ENCODE data around the gene SDC4.

Gene SDC4

DNA sequence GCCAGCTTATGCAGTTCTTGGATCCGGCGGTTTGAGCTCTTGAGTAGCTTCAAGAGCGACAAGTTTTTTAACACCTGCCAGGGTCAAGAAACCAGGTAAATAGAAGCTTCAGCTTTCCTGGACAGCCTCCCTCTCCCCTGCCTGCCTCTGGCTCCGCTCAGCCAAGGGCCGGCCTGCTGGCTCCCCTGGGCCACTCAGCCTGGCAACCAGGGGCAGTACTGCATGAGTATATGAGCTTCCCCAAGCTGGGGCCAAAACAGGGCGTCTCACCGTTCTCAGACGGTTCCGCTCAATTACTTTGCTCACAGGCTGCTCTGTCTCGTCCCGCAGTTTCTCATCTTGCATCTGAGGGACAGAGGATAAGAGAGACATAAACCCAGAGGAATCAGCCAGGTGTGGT, 29.0 kb upstream of the SDC4 start:
- H3K36me3 ChIP-seq: peaks cover 0 to 10% (median 0%) of the 10 kb centered on the region in 11 experiments; a peak in 1 of 22 replicates

DNA sequence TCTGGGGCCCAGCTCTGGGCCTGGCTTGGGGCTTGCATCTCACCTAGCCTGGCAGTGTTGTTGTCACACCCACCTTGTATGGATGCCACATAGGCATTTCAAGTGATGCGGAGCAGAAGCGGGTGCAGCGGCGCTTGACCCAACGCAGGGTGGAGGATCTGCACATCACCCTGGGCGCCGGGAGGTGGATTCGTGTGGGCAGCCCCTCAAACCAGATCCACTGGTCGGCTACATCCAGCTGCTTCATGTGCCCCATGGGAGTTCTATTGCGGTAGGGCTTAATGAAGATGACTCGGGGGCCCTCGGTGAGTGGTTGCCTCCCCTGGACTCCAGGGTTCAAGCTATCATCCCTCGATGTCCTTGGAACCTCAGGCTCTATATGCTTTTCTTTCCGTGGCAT, 26.7 kb upstream of the SDC4 start:
- H3K9ac ChIP-seq: no peak overlapping the region
- H3K27ac ChIP-seq: no peak overlapping the region
- H3K9me3 ChIP-seq (replicated peaks in 1 of 11): no peaks in the 10 kb centered on the region
- H3K4me2 ChIP-seq: peak overlapping the region in 8 of 11 experiments; percentile 31 to 85 (median 70); a peak in 16 of 22 replicates
- peaks cover 0 to 42% (median 11%) of the 10 kb centered on the region in 11 experiments; a peak in 11 of 22 replicates for H4K20me1 ChIP-seq
- peaks cover 0 to 24% (median 8%) of the 10 kb centered on the region in 11 experiments; a peak in 10 of 22 replicates for H3K27me3 ChIP-seq
- TF ChIP-seq Cebpa-rat (IDR thresholded peaks at IDR 0.05): no peak
- peaks cover 6 to 54% (median 35%) of the 10 kb centered on the region in 10 experiments for H3K4me1 ChIP-seq
- H3K4me3 ChIP-seq: no peak overlapping the region
- peaks cover 0 to 28% (median 8%) of the 10 kb centered on the region in 11 experiments; a peak in 6 of 22 replicates for H3K36me3 ChIP-seq

More for the DNA sequence above, 29.0 kb upstream of the SDC4 start:
- TF ChIP-seq Cebpa-rat (IDR thresholded peaks at IDR 0.05): no peak
- H3K9me3 ChIP-seq (replicated peaks in 1 of 11): no peaks in the 10 kb centered on the region
- H3K27ac ChIP-seq: no peak overlapping the region
- no peak overlapping the region for H3K9ac ChIP-seq
- H3K27me3 ChIP-seq: peaks cover 0 to 10% (median 0%) of the 10 kb centered on the region in 11 experiments; a peak in 3 of 22 replicates
- peaks cover 5 to 44% (median 25%) of the 10 kb centered on the region in 10 experiments; a peak in 18 of 20 replicates for H3K4me1 ChIP-seq
- no peak overlapping the region for H3K4me2 ChIP-seq
- H4K20me1 ChIP-seq: peaks cover 0 to 24% (median 11%) of the 10 kb centered on the region in 11 experiments; a peak in 11 of 22 replicates
- H3K4me3 ChIP-seq: no peak overlapping the region

DNA sequence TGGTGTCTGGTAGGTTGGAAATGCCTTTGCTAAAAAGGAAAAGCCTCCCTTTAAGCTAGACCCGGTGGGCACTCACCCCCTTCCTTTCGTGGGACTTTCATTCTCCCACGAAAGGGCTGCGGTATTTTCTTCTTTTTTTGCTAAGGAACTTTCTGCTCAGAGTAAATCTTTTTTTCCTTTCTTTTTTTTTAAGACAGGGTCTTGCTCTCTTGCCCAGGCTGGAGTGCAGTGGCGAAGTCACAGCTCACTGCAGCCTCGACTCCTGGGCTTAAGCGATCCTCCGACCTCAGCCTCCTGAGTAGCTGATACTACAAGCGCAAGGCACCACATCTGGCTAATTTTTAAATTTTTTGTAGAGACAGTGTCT, 25.9 kb upstream of the SDC4 start:
- TF ChIP-seq Cebpa-rat (IDR thresholded peaks at IDR 0.05): no peak
- Histone ChIP-seq H3K36me3 (peaks cover 0 to 28% (median 8%) of the 10 kb centered on the region in 11 experiments; a peak in 6 of 22 replicates), H3K9ac (no peak overlapping the region), H3K27ac (no peak overlapping the region), H3K9me3 (replicated peaks in 1 of 11) (no peaks in the 10 kb centered on the region), H3K4me2 (peak overlapping the region; percentile 55 to 85 (median 76); a peak in 19 of 22 replicates), H3K27me3 (peaks cover 0 to 24% (median 8%) of the 10 kb centered on the region in 11 experiments; a peak in 10 of 22 replicates), H4K20me1 (peaks cover 0 to 51% (median 11%) of the 10 kb centered on the region in 11 experiments; a peak in 12 of 22 replicates), H3K4me3 (0 out of 20 replicates have a peak overlapping the region, but pooled peaks of 2 of the 10 experiments have one; percentile 34 to 42), H3K4me1 (peaks cover 15 to 63% (median 43%) of the 10 kb centered on the region in 10 experiments)

DNA sequence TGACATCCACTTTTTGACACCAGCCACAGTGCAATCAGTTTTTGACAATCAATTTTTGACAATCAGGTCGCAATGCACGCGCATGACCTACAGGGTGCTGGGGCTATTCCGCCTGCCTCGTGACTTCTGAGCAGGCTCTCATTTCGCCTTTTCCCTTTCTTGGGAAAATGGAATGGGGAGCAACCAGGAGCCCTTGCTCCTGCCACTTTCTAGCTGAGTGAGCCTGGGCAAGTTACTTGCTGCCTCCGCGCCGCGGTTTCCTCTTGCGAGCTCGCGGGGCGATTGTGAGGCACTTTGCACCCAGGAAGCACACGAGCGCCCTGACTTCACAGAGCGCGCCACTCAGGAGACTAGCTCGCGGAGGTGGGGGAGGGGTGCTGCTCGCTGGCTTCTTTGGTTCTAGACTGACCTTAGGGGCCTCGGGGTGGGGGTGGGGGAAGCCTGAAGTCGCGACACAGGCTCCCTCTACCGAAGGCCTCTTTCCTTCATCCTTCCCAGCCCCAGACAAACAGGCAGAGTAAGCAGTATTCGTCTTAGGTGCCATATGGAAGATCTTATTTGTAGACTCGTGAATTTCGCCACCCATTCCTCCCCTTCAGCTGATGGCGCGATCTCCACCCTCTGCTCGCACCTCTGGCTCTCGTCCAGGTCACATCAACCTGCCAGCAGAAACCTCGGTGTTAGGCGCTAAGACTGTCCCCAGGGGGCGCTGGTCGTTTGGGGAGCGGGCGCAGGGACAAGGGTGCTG, 25.3 kb upstream of the SDC4 start:
- Histone ChIP-seq H3K27me3 (peaks cover 0 to 24% (median 8%) of the 10 kb centered on the region in 11 experiments; a peak in 10 of 22 replicates), H3K9me3 (replicated peaks in 1 of 11) (no peaks in the 10 kb centered on the region), H3K9ac (peak overlapping the region in 3 of 11 experiments; percentile 2 to 51 (median 23); a peak in 2 of 22 replicates), H3K27ac (peak overlapping the region in 2 of 11 experiments; percentile 1 to 39; a peak in 2 of 22 replicates), H3K4me2 (peak overlapping the region; percentile 55 to 85 (median 76)), H4K20me1 (peaks cover 0 to 56% (median 11%) of the 10 kb centered on the region in 11 experiments; a peak in 13 of 22 replicates), H3K36me3 (peaks cover 0 to 28% (median 8%) of the 10 kb centered on the region in 11 experiments; a peak in 6 of 22 replicates), H3K4me1 (peaks cover 20 to 68% (median 49%) of the 10 kb centered on the region in 10 experiments), H3K4me3 (peak overlapping the region in 4 of 10 experiments; percentile 31 to 50 (median 38); a peak in 6 of 20 replicates)
- no peak for TF ChIP-seq Cebpa-rat (IDR thresholded peaks at IDR 0.05)

GRCh38 chr20:45372646-45373352, 24.6 kb upstream of the SDC4 start:
- H3K4me2 ChIP-seq: peak overlapping the region; percentile 55 to 85 (median 76)
- H3K9me3 ChIP-seq (replicated peaks in 1 of 11): no peaks in the 10 kb centered on the region
- H3K9ac ChIP-seq: peak overlapping the region in 1 of 11 experiments; percentile 51; a peak in 1 of 22 replicates
- H3K36me3 ChIP-seq: peaks cover 0 to 28% (median 8%) of the 10 kb centered on the region in 11 experiments; a peak in 6 of 22 replicates
- peaks cover 27 to 67% (median 54%) of the 10 kb centered on the region in 10 experiments for H3K4me1 ChIP-seq
- peaks cover 2 to 63% (median 12%) of the 10 kb centered on the region in 11 experiments; a peak in 16 of 22 replicates for H4K20me1 ChIP-seq
- no peak overlapping the region; a peak in 1 of 20 replicates for H3K4me3 ChIP-seq
- TF ChIP-seq Cebpa-rat (IDR thresholded peaks at IDR 0.05): no peak
- peaks cover 0 to 24% (median 8%) of the 10 kb centered on the region in 11 experiments; a peak in 10 of 22 replicates for H3K27me3 ChIP-seq
- peak overlapping the region in 2 of 11 experiments; percentile 1 to 39; a peak in 1 of 22 replicates for H3K27ac ChIP-seq

GRCh38 chr20:45372241-45372640, 24.0 kb upstream of the SDC4 start:
- peak overlapping the region in 1 of 11 experiments; percentile 13; a peak in 1 of 22 replicates for H3K4me2 ChIP-seq
- H4K20me1 ChIP-seq: peaks cover 4 to 69% (median 18%) of the 10 kb centered on the region in 11 experiments; a peak in 16 of 22 replicates
- TF ChIP-seq Cebpa-rat (IDR thresholded peaks at IDR 0.05): no peak
- no peak overlapping the region for H3K4me3 ChIP-seq
- no peak overlapping the region for H3K9ac ChIP-seq
- H3K36me3 ChIP-seq: peaks cover 1 to 31% (median 10%) of the 10 kb centered on the region in 11 experiments; a peak in 15 of 22 replicates
- H3K27ac ChIP-seq: no peak overlapping the region
- H3K4me1 ChIP-seq: peaks cover 33 to 67% (median 59%) of the 10 kb centered on the region in 10 experiments
- H3K9me3 ChIP-seq (replicated peaks in 1 of 11): no peaks in the 10 kb centered on the region
- peaks cover 0 to 24% (median 8%) of the 10 kb centered on the region in 11 experiments; a peak in 10 of 22 replicates for H3K27me3 ChIP-seq

DNA sequence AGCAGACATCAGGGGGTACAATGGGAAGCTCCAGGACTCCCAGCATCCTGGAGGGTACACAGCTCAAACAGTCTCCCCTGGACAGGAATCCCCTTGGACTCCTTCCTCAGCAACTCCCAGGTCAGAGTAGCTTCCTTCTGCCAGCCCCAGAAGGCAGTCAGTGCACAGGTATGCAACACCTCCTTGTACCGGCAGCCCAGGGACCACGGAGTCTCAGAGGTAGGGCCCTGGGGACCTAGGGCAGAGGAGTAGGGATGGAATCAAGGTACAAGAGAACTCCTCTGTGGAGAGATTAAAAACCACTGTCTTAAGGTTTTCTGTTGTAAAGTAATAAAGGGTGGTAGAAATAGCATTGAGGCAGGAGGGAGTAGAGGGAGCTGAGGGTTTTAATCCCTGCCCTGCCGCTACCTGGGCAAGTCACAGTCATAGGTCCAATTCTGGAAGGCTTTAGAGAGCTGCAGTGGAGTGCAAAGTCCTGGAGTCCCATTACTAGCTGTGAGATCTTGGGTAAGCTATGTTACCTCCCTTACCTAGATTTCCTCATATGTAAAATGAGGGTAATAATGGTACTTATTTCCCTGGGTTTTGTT, 22.4 kb upstream of the SDC4 start:
- H3K4me2 ChIP-seq: peak overlapping the region in 10 of 11 experiments; percentile 2 to 97 (median 94); a peak in 18 of 22 replicates
- H3K9ac ChIP-seq: 0 out of 22 replicates have a peak overlapping the region, but pooled peaks of 1 of the 11 experiments have one; percentile 1
- peaks cover 4 to 85% (median 20%) of the 10 kb centered on the region in 11 experiments; a peak in 17 of 22 replicates for H4K20me1 ChIP-seq
- peaks cover 48 to 80% (median 75%) of the 10 kb centered on the region in 10 experiments for H3K4me1 ChIP-seq
- TF ChIP-seq Cebpa-rat (IDR thresholded peaks at IDR 0.05): no peak
- H3K36me3 ChIP-seq: peaks cover 17 to 47% (median 26%) of the 10 kb centered on the region in 11 experiments
- H3K27me3 ChIP-seq: peaks cover 0 to 24% (median 8%) of the 10 kb centered on the region in 11 experiments; a peak in 10 of 22 replicates
- no peaks in the 10 kb centered on the region for H3K9me3 ChIP-seq (replicated peaks in 1 of 11)
- H3K4me3 ChIP-seq: no peak overlapping the region
- H3K27ac ChIP-seq: peak overlapping the region in 8 of 11 experiments; percentile 20 to 99 (median 95); a peak in 10 of 22 replicates
